ENCODE data around the gene APEX1. TPM values are rescaled to one million over a fixed set of nuclear protein-coding genes. Genes with fewer than 3 reads are reported as not detected.
"Not testable (repeated sequence)": the region's sequence is repeated elsewhere in the genome, so short reads cannot be mapped to it uniquely, and the experiment has no call there.

The APEX1 gene
- total RNA-seq, 2 donors from 2014 or later: 45.9 to 85.6 TPM

- Histone ChIP-seq H3K27ac (no peak overlapping the region), H3K4me3 (no peak overlapping the region), H3K4me1 (ENCODE audit: control insufficient read depth in 1 of 2, low read depth in 2 of 2) (no peaks in the 10 kb centered on the region), H3K36me3 (no peaks in the 10 kb centered on the region), H3K9me3 (no peaks in the 10 kb centered on the region), H3K27me3 (replicated peaks; ENCODE audit: insufficient read depth) (no peaks in the 10 kb centered on the region)
- DNase-seq (ENCODE audit: low spot score) (no peak), ATAC-seq (ENCODE audit: insufficient number of reproducible peaks, low FRiP score, low read depth) (no peak)
- TF ChIP-seq CTCF (IDR thresholded peaks at IDR 0.05): no peak
These were observed 43.6 kb downstream of the APEX1 start for GRCh38 chr14:20498622-20499021.

GRCh38 chr14:20499108-20499507 lies 44.1 kb downstream of the APEX1 start:
- Histone ChIP-seq H3K27me3 (replicated peaks; ENCODE audit: insufficient read depth) (no peaks in the 10 kb centered on the region), H3K4me1 (ENCODE audit: control insufficient read depth in 1 of 2, low read depth in 2 of 2) (no peaks in the 10 kb centered on the region), H3K4me3 (no peak overlapping the region), H3K36me3 (no peaks in the 10 kb centered on the region), H3K27ac (no peak overlapping the region), H3K9me3 (no peaks in the 10 kb centered on the region)
- TF ChIP-seq CTCF (IDR thresholded peaks at IDR 0.05): no peak
- DNase-seq (ENCODE audit: low spot score): no peak
- ATAC-seq (ENCODE audit: insufficient number of reproducible peaks, low FRiP score, low read depth): no peak

DNA sequence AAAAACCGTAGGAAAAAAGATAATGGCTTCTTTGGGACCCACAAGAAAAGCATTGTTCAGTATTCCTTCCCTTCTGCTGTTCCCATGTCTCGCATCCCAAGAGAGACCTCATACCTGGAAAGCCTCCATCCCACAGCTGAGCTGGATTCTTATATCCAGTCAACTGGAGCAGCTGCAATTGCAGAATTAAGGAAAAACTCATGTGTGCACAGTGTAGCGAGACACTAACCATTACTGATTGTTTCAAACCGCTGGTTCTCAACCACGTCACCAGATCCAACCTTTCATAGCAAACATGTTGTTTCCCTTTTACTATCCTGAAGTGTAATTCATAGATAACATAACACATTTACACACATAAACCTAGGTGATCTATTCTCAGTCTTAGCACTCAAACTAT lies 44.9 kb downstream of the APEX1 start:
- ATAC-seq (ENCODE audit: insufficient number of reproducible peaks, low FRiP score, low read depth) (no peak), DNase-seq (ENCODE audit: low spot score) (no peak)
- Histone ChIP-seq H3K36me3 (no peaks in the 10 kb centered on the region), H3K27ac (no peak overlapping the region), H3K4me3 (no peak overlapping the region), H3K9me3 (no peaks in the 10 kb centered on the region), H3K27me3 (replicated peaks; ENCODE audit: insufficient read depth) (no peaks in the 10 kb centered on the region), H3K4me1 (ENCODE audit: control insufficient read depth in 1 of 2, low read depth in 2 of 2) (no peaks in the 10 kb centered on the region)
- no peak for TF ChIP-seq CTCF (IDR thresholded peaks at IDR 0.05)

- Histone ChIP-seq H3K4me3 (no peak overlapping the region), H3K9me3 (no peaks in the 10 kb centered on the region), H3K27ac (no peak overlapping the region), H3K27me3 (replicated peaks; ENCODE audit: insufficient read depth) (no peaks in the 10 kb centered on the region), H3K36me3 (no peaks in the 10 kb centered on the region), H3K4me1 (ENCODE audit: control insufficient read depth in 1 of 2, low read depth in 2 of 2) (no peaks in the 10 kb centered on the region)
- DNase-seq (ENCODE audit: low spot score): no peak
- no peak for ATAC-seq (ENCODE audit: insufficient number of reproducible peaks, low FRiP score, low read depth)
- TF ChIP-seq CTCF (IDR thresholded peaks at IDR 0.05): no peak
These were observed 46.3 kb downstream of the APEX1 start for GRCh38 chr14:20501346-20501745.

DNA sequence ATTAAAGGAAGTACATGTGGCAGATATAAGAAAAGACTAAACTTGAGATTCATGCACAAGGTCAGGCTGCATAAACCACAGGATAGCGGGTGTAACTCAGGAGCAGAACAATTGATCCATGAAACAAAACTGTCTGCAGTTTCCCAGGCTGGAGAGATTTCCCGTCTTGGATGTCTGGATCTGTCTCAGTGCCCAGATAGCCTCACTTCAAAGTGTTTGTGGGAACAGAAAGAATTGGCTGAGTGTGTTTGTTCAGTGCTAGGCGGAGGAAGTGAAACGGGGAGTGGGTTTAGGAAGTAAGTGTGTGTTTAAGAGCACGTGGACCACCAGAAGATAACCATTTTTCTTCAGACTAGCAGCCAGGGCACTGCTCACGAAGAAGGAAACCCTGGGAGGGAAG lies 48.9 kb downstream of the APEX1 start:
- no peaks in the 10 kb centered on the region for H3K4me1 ChIP-seq (ENCODE audit: control insufficient read depth in 1 of 2, low read depth in 2 of 2)
- H3K36me3 ChIP-seq: no peaks in the 10 kb centered on the region
- no peak for DNase-seq (ENCODE audit: low spot score)
- H3K27ac ChIP-seq: no peak overlapping the region
- H3K9me3 ChIP-seq: no peaks in the 10 kb centered on the region
- no peak for ATAC-seq (ENCODE audit: insufficient number of reproducible peaks, low FRiP score, low read depth)
- H3K4me3 ChIP-seq: no peak overlapping the region
- H3K27me3 ChIP-seq (replicated peaks; ENCODE audit: insufficient read depth): no peaks in the 10 kb centered on the region
- no peak for TF ChIP-seq CTCF (IDR thresholded peaks at IDR 0.05)

DNA sequence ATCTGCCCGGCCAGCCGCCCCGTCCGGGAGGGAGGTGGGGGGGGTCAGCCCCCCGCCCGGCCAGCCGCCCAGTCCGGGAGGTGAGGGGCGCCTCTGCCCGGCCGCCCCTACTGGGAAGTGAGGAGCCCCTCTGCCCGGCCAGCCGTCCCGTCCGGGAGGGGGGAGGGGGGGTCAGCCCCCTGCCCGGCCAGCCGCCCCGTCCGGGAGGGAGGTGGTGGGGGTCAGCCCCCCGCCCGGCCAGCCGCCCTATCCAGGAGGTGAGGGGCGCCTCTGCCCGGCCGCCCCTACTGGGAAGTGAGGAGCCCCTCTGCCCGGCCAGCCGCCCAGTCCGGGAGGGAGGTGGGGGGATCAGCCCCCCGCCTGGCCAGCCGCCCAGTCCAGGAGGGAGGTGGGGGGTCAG lies 51.2 kb downstream of the APEX1 start:
- not testable (repeated sequence) for H3K9me3 ChIP-seq; H3K4me1 ChIP-seq (ENCODE audit: control insufficient read depth in 1 of 2, low read depth in 2 of 2); DNase-seq (ENCODE audit: low spot score); H3K27me3 ChIP-seq (replicated peaks; ENCODE audit: insufficient read depth); H3K27ac ChIP-seq; ATAC-seq (ENCODE audit: insufficient number of reproducible peaks, low FRiP score, low read depth); H3K36me3 ChIP-seq; H3K4me3 ChIP-seq

DNA sequence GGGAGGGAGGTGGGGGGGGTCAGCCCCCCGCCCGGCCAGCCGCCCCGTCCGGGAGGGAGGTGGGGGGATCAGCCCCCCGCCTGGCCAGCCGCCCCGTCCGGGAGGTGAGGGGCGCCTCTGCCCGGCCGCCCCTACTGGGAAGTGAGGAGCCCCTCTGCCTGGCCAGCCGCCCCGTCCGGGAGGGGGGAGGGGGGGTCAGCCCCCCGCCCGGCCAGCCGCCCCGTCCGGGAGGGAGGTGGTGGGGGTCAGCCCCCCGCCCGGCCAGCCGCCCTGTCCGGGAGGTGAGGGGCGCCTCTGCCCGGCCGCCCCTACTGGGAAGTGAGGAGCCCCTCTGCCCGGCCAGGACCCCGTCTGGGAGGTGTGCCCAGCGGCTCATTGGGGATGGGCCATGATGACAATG lies 51.7 kb downstream of the APEX1 start:
- H3K4me1 ChIP-seq (ENCODE audit: control insufficient read depth in 1 of 2, low read depth in 2 of 2); H3K4me3 ChIP-seq; H3K36me3 ChIP-seq; DNase-seq (ENCODE audit: low spot score); ATAC-seq (ENCODE audit: insufficient number of reproducible peaks, low FRiP score, low read depth); H3K27ac ChIP-seq; H3K27me3 ChIP-seq (replicated peaks; ENCODE audit: insufficient read depth); H3K9me3 ChIP-seq: not testable (repeated sequence)
